Measurements from ENCODE around the gene BBLN. TPM values are rescaled to one million over a fixed set of nuclear protein-coding genes. Genes with fewer than 3 reads are reported as not detected.

BBLN gene
- polyA plus RNA-seq, 1 donor from 2014 or later: 330 TPM

DNA sequence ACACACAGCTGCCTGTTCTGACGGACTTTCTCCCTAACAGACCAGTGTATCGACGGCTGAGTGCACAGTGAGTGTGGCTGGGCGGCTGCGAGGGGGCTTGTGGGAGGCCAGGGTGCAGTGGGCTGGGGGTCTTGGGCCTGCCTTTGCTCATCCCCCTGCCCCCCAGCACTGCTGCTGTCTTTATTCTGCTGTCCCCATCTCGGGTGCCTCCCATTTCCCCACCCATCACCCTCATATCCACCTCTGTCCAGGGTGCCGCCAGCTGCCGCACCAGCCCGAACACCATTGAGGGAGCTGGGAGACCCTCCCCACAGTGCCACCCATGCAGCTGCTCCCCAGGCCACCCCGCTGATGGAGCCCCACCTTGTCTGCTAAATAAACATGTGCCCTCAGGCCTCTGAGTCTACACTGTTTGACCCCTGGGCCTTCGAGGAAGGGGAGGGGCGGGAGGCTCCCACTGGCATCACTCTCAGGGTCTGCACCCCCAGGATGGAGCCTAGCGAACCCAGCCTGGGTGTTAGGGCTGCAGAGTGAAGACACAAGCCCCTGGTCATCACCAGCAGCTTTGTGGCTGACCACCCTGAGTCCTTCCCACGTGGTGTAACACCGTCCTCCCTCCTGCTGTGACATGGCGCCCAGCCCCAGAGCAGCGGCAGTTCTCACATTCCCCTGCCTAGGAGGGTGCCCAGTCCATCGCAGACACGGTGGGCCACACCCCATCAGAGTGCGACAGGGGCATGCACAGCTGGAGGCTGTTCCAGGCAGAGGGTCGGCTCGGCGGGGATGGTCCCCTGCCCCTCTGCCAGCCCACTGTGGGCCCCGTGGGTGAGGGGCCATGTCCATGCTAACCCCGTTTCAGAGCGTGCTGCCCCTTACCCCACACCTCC lies 6.8 kb upstream of the BBLN start:
- Histone ChIP-seq H3K36me3 (ENCODE audit: insufficient read depth, low read length) (no peaks in the 10 kb centered on the region), H2AFZ (ENCODE audit: low read depth, low read length) (no peak overlapping the region), H3K27me3 (ENCODE audit: insufficient read depth, low read depth, low read length) (no peaks in the 10 kb centered on the region), H3K9me3 (ENCODE audit: low read length) (no peaks in the 10 kb centered on the region), H3K4me2 (ENCODE audit: low read length) (no peak overlapping the region), H3K9ac (ENCODE audit: low read length) (no peak overlapping the region), H3K9me2 (ENCODE audit: insufficient read depth, low read length) (no peaks in the 10 kb centered on the region), H3K4me3 (ENCODE audit: low read length) (no peak overlapping the region), H4K20me1 (ENCODE audit: insufficient read depth) (no peaks in the 10 kb centered on the region), H3K79me2 (replicated peaks; ENCODE audit: insufficient read depth, low read length) (no peaks in the 10 kb centered on the region), H3F3A (ENCODE audit: insufficient read depth, low read length, poor library complexity, severe bottlenecking) (no peaks in the 10 kb centered on the region), H3K27ac (ENCODE audit: low read length) (no peak overlapping the region)
- TF ChIP-seq SMC3 (conservative IDR thresholded peaks at IDR 0.05; ENCODE audit: poor library complexity) (no peak), RAD21 (conservative IDR thresholded peaks at IDR 0.05) (no peak), MXI1 (conservative IDR thresholded peaks at IDR 0.05; ENCODE audit: poor library complexity, severe bottlenecking) (no peak)

- no peaks in the 10 kb centered on the region for H4K20me1 ChIP-seq (ENCODE audit: insufficient read depth)
- H2AFZ ChIP-seq (ENCODE audit: low read depth, low read length): no peak overlapping the region
- TF ChIP-seq EZH2 (IDR thresholded peaks at IDR 0.05; ENCODE audit: borderline replicate concordance, insufficient read depth, low read length, poor library complexity, severe bottlenecking): no peak
- no peak for TF ChIP-seq TAF1 (IDR thresholded peaks at IDR 0.05; ENCODE audit: low read depth)
- no peak for TF ChIP-seq RAD21 (conservative IDR thresholded peaks at IDR 0.05)
- TF ChIP-seq CTCF (IDR thresholded peaks at IDR 0.05; ENCODE audit: poor library complexity, severe bottlenecking): no peak
- TF ChIP-seq MXI1 (conservative IDR thresholded peaks at IDR 0.05; ENCODE audit: poor library complexity, severe bottlenecking): no peak
- TF ChIP-seq, protein P1, sequence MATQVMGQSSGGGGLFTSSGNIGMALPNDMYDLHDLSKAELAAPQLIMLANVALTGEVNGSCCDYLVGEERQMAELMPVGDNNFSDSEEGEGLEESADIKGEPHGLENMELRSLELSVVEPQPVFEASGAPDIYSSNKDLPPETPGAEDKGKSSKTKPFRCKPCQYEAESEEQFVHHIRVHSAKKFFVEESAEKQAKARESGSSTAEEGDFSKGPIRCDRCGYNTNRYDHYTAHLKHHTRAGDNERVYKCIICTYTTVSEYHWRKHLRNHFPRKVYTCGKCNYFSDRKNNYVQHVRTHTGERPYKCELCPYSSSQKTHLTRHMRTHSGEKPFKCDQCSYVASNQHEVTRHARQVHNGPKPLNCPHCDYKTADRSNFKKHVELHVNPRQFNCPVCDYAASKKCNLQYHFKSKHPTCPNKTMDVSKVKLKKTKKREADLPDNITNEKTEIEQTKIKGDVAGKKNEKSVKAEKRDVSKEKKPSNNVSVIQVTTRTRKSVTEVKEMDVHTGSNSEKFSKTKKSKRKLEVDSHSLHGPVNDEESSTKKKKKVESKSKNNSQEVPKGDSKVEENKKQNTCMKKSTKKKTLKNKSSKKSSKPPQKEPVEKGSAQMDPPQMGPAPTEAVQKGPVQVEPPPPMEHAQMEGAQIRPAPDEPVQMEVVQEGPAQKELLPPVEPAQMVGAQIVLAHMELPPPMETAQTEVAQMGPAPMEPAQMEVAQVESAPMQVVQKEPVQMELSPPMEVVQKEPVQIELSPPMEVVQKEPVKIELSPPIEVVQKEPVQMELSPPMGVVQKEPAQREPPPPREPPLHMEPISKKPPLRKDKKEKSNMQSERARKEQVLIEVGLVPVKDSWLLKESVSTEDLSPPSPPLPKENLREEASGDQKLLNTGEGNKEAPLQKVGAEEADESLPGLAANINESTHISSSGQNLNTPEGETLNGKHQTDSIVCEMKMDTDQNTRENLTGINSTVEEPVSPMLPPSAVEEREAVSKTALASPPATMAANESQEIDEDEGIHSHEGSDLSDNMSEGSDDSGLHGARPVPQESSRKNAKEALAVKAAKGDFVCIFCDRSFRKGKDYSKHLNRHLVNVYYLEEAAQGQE (IDR thresholded peaks at IDR 0.05; ENCODE audit: borderline replicate concordance): no peak
- TF ChIP-seq EP300 (conservative IDR thresholded peaks at IDR 0.05; ENCODE audit: poor library complexity, severe bottlenecking): no peak
- no peak for TF ChIP-seq POLR2AphosphoS5 (IDR thresholded peaks at IDR 0.05)
- TF ChIP-seq SMC3 (conservative IDR thresholded peaks at IDR 0.05; ENCODE audit: poor library complexity): no peak
- no peaks in the 10 kb centered on the region for H3K9me3 ChIP-seq (ENCODE audit: low read length)
- no peaks in the 10 kb centered on the region for H3K27me3 ChIP-seq (ENCODE audit: insufficient read depth, low read depth, low read length)
- no peak overlapping the region for H3K4me3 ChIP-seq (ENCODE audit: low read length)
- no peak overlapping the region for H3K9ac ChIP-seq (ENCODE audit: low read length)
- H3K36me3 ChIP-seq (ENCODE audit: insufficient read depth, low read length): no peaks in the 10 kb centered on the region
- H3K27ac ChIP-seq (ENCODE audit: low read length): no peak overlapping the region
- no peak overlapping the region for H3K4me2 ChIP-seq (ENCODE audit: low read length)
- H3K79me2 ChIP-seq (replicated peaks; ENCODE audit: insufficient read depth, low read length): no peaks in the 10 kb centered on the region
- no peaks in the 10 kb centered on the region for H3K9me2 ChIP-seq (ENCODE audit: insufficient read depth, low read length)
- no peaks in the 10 kb centered on the region for H3F3A ChIP-seq (ENCODE audit: insufficient read depth, low read length, poor library complexity, severe bottlenecking)
Measured at GRCh38 chr9:128153947-128154695, 5.9 kb upstream of the BBLN start.

Measured in neural cell (in vitro differentiated cells).